HepG2 (cell line): ENCODE results near the gene COMMD9.

Experiments
- POLR2A ChIP-seq, 2 experiments: IDR thresholded peaks; 2 replicates each; pipeline ENCODE4 v1.6.1; 2011; ENCODE audit warnings: low read depth in 2 of 2, low read length in 2 of 2, mild to moderate bottlenecking in 1 of 2, moderate library complexity in 1 of 2; ENCODE audit not compliant: insufficient read depth in 1 of 2
- ZNF501 ChIP-seq: sonication (generic); formaldehyde crosslinking; IDR thresholded peaks from 2 replicates; pipeline ENCODE4 v1.5.1; 2020; ENCODE audit warnings: mild to moderate bottlenecking, moderate library complexity, missing genetic modification reagents

GRCh38 chr11:36270701-36271100 lies 18.5 kb downstream of the COMMD9 start:
- TF ChIP-seq POLR2A (IDR thresholded peaks at IDR 0.05; ENCODE audit: insufficient read depth in 1 of 2, low read depth in 2 of 2, low read length in 2 of 2) (no peak), ZNF501 (CRISPR knock-in tag) (no peak)
